GM13977 (cell line): ENCODE results near the gene TFAP2A.

Experiments used
- DNase-seq: peaks from one replicate; pipeline ENCODE4 v3.0.0; 2012; ENCODE audit warnings: low spot score
- CTCF ChIP-seq: IDR thresholded peaks from 2 replicates; pipeline ENCODE4 v1.5.1; 2012; ENCODE audit warnings: mild to moderate bottlenecking, control low read depth; ENCODE audit not compliant: insufficient read depth; ENCODE audit errors: extremely low read depth, missing control alignments
- in situ Hi-C: fragments of 300-500 bp; cut with MboI; formaldehyde crosslinking; loops from one replicate; pipeline ENCODE4 v1.12.0; 2022; ENCODE audit warnings: low sequenced_read_pairs, low pct_unique_long_range_greater_than_20kb, mixed read lengths, inconsistent platforms; ENCODE audit not compliant: unreplicated experiment

TFAP2A gene

GRCh38 chr6:10407674-10408054 lies 7.2 kb downstream of the TFAP2A start:
- DNase-seq: no peak
- in situ Hi-C loops: loop anchor here (25.0 kb wide), 1 partner anchor 870 kb away; no protein-coding TSS in a partner anchor
- TF ChIP-seq CTCF: no peak

- no peak for DNase-seq
- no peak for TF ChIP-seq CTCF
- in situ Hi-C loops: loop anchor here (25.0 kb wide), 1 partner anchor 870 kb away; no protein-coding TSS in a partner anchor
These were observed 7.7 kb downstream of the TFAP2A start for GRCh38 chr6:10407018-10407673.

GRCh38 chr6:10406556-10406955 lies 8.3 kb downstream of the TFAP2A start:
- in situ Hi-C loops: loop anchor here (25.0 kb wide), 1 partner anchor 869 kb away; no protein-coding TSS in a partner anchor
- no peak for TF ChIP-seq CTCF
- no peak for DNase-seq

GRCh38 chr6:10405513-10405900 lies 9.4 kb downstream of the TFAP2A start:
- in situ Hi-C loops: loop anchor here (25.0 kb wide), 1 partner anchor 868 kb away; no protein-coding TSS in a partner anchor
- DNase-seq: no peak
- TF ChIP-seq CTCF: no peak

GRCh38 chr6:10404799-10405512 lies 9.9 kb downstream of the TFAP2A start:
- DNase-seq: no peak
- in situ Hi-C loops: loop anchor here (25.0 kb wide), 1 partner anchor 868 kb away; no protein-coding TSS in a partner anchor
- no peak for TF ChIP-seq CTCF

- peak; percentile 99 for DNase-seq
- peak; percentile 69 for TF ChIP-seq CTCF
- in situ Hi-C loops: loop anchor here (25.0 kb wide), 1 partner anchor 867 kb away; no protein-coding TSS in a partner anchor
These were observed 10.6 kb downstream of the TFAP2A start for GRCh38 chr6:10404107-10404798.
